ENCODE results near the gene GYG2. TPM values are rescaled to one million over a fixed set of nuclear protein-coding genes. Genes with fewer than 3 reads are reported as not detected.
"Not testable (repeated sequence)": the region's sequence is repeated elsewhere in the genome, so short reads cannot be mapped to it uniquely, and the experiment has no call there.

GYG2 gene
- 1 to 10 TPM in 3 of 6 donors, under 1 TPM in 3; 0.40 to 3.7 (median 0.98) TPM for total RNA-seq

- DNase-seq, result no peak
- H3K36me3 ChIP-seq, result no peaks in the 10 kb centered on the region
These were observed at the start of gene GYG2 for GRCh38 chrX:2828344-2828958. TSS of gene GYG2 (plus strand) at chrX:2828930. CDS start at chrX:2830189, 1,259 bp downstream.

GRCh38 chrX:2780472-2781225 lies 48.1 kb upstream of the GYG2 start:
- not testable (repeated sequence) for H3K27me3 ChIP-seq; H3K4me3 ChIP-seq; ATAC-seq (ENCODE audit: low FRiP score in 2 of 2); DNase-seq; H3K9me3 ChIP-seq; H3K36me3 ChIP-seq; H3K4me1 ChIP-seq
- 65 to 66% methylated on average over 11 to 12 of the region's 12 CpGs for WGBS, 2 donors
- H3K27ac ChIP-seq, result peak overlapping the region in 1 of 4 donors; percentile 21

More at GRCh38 chrX:2828344-2828958, at the start of gene GYG2:
- TF ChIP-seq EP300 (IDR thresholded peaks at IDR 0.05) (no peak), CTCF (IDR thresholded peaks at IDR 0.05) (no peak), POLR2A (IDR thresholded peaks at IDR 0.05) (no peak), POLR2AphosphoS5 (IDR thresholded peaks at IDR 0.05) (no peak)
- peak in 1 of 2 donors; percentile 41 for ATAC-seq (ENCODE audit: low FRiP score in 2 of 2)
- peaks cover 0 to 19% (median 0%) of the 10 kb centered on the region in 4 donors for H3K27me3 ChIP-seq
- H3K4me3 ChIP-seq, result peak within 1 kb of the TSS in 3 of 4 donors; percentile 39 to 49 (median 46)
- 30 to 31% methylated on average over 28 to 32 of the region's 56 CpGs for WGBS, 2 donors
- H3K4me1 ChIP-seq, result peaks cover 0 to 14% (median 4%) of the 10 kb centered on the region in 4 donors
- H3K9me3 ChIP-seq, result no peaks in the 10 kb centered on the region
- no peak within 1 kb of the TSS for H3K27ac ChIP-seq

- Histone ChIP-seq H3K4me3 (no peak overlapping the region), H3K9me3 (no peaks in the 10 kb centered on the region), H3K36me3 (no peaks in the 10 kb centered on the region), H3K27me3 (no peaks in the 10 kb centered on the region), H3K4me1 (no peaks in the 10 kb centered on the region), H3K27ac (peak overlapping the region in 1 of 4 donors; percentile 21)
- ATAC-seq (ENCODE audit: low FRiP score in 2 of 2), result no peak
- TF ChIP-seq POLR2A (IDR thresholded peaks at IDR 0.05) (no peak), EP300 (IDR thresholded peaks at IDR 0.05) (no peak), CTCF (IDR thresholded peaks at IDR 0.05) (no peak), POLR2AphosphoS5 (IDR thresholded peaks at IDR 0.05) (no peak)
- no peak for DNase-seq
- WGBS, 2 donors, result 63 to 95% methylated on average over 1 of the region's 1 CpG
These were observed 47.5 kb upstream of the GYG2 start for GRCh38 chrX:2781226-2781571.

- TF ChIP-seq EP300 (IDR thresholded peaks at IDR 0.05) (no peak), CTCF (IDR thresholded peaks at IDR 0.05) (no peak), POLR2AphosphoS5 (IDR thresholded peaks at IDR 0.05) (no peak), POLR2A (IDR thresholded peaks at IDR 0.05) (no peak)
- 26 to 36% methylated on average over 6 of the region's 6 CpGs for WGBS, 2 donors
- H3K27ac ChIP-seq, result no peak overlapping the region
- no peaks in the 10 kb centered on the region for H3K36me3 ChIP-seq
- H3K27me3 ChIP-seq, result no peaks in the 10 kb centered on the region
- H3K4me3 ChIP-seq, result no peak overlapping the region
- no peak for DNase-seq
- no peaks in the 10 kb centered on the region for H3K9me3 ChIP-seq
- no peak for ATAC-seq (ENCODE audit: low FRiP score in 2 of 2)
- no peaks in the 10 kb centered on the region for H3K4me1 ChIP-seq
These were observed 47.0 kb upstream of the GYG2 start for GRCh38 chrX:2781698-2782097.

GRCh38 chrX:2782171-2782570 lies 46.6 kb upstream of the GYG2 start:
- ATAC-seq (ENCODE audit: low FRiP score in 2 of 2) (no peak), DNase-seq (no peak)
- Histone ChIP-seq H3K4me3 (no peak overlapping the region), H3K4me1 (no peaks in the 10 kb centered on the region), H3K27ac (no peak overlapping the region), H3K27me3 (no peaks in the 10 kb centered on the region), H3K36me3 (no peaks in the 10 kb centered on the region), H3K9me3 (no peaks in the 10 kb centered on the region)
- TF ChIP-seq CTCF (IDR thresholded peaks at IDR 0.05) (no peak), POLR2A (IDR thresholded peaks at IDR 0.05) (no peak), POLR2AphosphoS5 (IDR thresholded peaks at IDR 0.05) (no peak), EP300 (IDR thresholded peaks at IDR 0.05) (no peak)
- 57 to 59% methylated on average over 4 of the region's 4 CpGs for WGBS, 2 donors
